GM21619 (cell line): Measurements from ENCODE around the gene FAM76A.
"Not testable (repeated sequence)": the region's sequence is repeated elsewhere in the genome, so short reads cannot be mapped to it uniquely, and the experiment has no call there.

Experiments used
- ATAC-seq: cut with Tn5 transposase; IDR thresholded peaks from one replicate; pipeline ENCODE4 v1.9.1; 2021; ENCODE audit not compliant: unreplicated experiment

FAM76A gene

DNA sequence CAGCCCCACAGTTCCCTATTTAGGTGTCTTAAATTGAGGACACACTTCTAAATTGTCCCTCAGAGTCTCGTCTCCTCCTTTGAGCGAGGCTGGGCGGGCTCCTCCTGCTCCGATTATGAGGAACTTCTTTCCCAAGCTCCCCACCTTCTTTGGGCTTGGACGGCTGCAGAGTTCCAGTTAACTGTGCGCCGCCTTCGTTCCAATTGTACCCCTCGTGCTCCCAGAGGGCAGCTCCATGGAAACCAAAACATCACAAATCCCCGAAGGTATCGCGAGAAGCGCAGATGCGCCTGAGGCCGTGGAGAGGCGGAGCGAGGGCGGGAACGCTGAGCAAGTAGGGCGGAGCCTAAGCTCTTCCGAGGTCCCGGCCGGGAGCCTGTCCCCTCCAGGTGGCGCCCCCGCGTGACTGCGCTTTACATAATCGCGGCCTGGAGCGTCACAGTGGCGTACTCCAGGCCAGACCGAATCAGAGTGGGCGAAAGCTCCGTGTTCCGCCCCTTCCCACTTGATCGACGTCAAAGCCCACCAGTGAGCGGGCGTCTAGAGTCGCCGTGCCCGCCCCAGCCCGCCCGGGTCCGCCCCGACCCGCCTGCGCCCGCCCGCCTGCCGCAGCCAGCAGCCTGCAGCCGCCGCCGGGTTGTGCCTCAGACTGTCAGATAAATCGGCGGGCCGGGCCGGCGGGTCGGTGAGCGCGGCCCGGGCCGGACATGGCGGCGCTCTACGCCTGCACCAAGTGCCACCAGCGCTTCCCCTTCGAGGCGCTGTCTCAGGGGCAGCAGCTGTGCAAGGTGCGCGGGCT is at the start of gene FAM76A:
TSS of gene FAM76A (plus strand) at position 588 of the 799 bp plus-strand sequence. CDS start at position 708, 120 bp downstream.
- ATAC-seq: peak; percentile 96

DNA sequence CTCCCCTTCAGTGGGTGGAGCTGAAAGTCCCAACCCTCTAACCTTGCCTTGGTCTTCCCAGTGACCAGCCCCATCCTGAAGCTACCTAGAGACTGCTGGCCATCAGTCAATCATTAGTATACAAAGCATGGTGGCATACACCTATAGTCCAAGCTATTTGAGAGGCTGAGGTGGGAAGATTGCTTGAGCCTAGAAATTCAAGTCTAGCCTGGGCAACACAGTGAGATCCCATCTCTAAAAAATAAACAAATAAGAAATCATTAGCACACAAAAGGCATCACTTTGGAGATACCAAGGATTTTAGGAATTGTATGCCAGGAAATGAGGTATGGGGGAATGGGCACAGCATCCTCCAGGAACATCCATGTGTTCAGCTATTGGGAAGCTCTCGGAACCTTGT is 49.4 kb upstream of the FAM76A start:
- no peak for ATAC-seq

DNA sequence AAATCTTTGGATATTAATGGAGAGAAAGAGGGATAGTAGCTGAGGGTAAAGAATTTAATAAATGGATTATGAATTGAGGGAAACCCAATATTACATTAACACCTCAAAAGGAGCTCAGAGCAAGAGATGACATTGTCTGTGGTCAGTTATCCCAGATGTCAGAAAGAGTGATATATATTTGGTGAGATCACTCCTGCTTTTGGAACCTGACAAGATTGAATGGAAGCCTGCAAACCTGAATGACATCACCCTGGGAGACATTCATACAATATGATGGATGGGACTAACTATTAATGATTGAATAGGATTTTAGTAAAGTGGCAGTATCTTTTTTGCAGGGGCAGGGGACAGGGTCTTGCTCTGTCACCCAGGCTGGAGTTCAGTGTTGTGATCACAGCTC is 47.0 kb upstream of the FAM76A start:
- ATAC-seq: no peak

DNA sequence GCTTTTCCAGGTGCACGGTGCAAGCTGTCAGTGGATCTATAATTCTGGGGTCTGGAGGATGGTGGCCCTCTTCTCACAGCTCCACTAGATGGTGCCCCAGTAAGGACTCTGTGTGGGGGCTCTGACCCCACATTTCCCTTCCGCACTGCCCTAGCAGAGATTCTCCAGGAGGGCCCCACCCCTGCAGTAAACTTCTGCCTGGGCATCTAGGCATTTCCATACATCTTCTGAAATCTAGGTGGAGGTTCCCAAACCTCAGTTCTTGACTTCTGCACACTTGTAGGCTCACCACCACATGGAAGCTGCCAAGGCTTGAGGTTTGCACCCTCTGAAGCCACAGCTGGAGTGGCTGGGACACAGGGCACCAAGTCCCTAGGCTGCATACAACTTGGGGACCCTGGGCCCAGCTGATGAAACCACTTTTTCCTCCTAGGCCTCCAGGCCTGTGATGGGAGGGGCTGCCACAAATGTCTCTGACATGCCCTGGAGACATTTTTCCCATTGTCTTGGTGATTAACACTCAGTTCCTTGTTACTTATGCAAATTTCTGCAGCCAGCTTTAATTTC is 45.5 kb upstream of the FAM76A start:
- not testable (repeated sequence) for ATAC-seq

DNA sequence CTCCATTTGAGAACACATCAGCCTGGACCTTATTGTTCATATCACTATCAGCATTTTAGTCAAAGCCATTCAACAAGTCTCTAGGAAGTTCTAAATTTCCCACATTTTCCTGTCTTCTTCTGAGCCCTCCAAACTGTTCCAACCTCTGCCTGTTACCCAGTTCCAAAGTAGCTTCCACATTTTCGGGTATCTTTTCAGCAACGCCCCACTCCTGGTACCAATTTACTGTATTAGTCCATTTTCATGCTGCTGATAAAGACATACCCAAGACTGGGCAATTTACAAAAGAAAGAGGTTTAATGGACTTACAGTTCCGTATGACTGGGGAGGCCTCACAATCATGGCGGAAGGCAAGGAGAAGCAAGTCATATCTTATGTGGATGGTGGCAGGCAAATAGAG is 44.2 kb upstream of the FAM76A start:
- ATAC-seq: not testable (repeated sequence)

DNA sequence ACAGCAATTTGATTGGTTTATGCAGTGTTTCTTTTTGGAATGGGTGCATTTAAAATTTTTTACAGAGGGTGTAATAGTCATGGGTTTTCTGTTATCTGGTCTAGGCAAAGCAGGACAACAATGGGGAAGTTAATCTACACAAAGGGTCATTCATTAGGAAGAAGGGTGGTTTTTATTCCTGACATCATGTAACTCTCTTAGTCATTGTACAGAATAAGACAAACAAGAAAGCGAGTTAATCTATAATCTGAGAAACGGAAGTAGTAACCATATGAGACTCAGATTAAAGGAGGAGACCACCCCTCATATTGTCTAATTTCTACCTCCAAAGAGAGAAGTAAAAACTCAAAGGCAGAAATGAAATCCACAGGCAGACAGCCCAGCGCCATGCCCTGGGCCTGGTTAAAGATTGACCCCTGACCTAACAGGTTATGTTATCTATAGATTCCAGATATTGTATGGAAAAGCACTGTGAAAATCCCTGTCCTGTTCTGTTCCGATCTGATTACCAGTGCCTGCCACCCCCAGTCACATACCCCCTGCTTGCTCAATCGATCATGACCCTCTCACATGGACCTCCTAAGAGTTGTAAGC is 43.3 kb upstream of the FAM76A start:
- ATAC-seq: no peak

DNA sequence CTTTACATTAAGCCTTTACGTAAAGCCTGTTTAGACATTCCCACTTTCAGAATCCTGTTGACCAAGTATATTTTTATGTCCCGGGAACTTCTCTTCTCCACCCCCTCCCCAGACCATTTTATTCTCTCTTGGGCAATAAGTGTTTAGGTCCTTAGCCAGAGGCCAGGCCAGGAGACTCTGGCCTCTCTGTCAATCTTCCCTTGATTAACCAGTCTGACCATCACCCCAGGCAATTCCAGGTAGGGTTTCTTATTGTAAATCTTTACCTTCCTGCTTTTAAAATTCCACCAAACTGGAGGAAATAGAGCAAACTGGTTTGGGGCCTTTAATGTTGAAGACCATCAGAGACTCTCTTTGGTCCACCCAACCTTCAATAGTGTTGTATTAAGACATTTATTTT is 41.6 kb upstream of the FAM76A start:
- ATAC-seq: no peak

DNA sequence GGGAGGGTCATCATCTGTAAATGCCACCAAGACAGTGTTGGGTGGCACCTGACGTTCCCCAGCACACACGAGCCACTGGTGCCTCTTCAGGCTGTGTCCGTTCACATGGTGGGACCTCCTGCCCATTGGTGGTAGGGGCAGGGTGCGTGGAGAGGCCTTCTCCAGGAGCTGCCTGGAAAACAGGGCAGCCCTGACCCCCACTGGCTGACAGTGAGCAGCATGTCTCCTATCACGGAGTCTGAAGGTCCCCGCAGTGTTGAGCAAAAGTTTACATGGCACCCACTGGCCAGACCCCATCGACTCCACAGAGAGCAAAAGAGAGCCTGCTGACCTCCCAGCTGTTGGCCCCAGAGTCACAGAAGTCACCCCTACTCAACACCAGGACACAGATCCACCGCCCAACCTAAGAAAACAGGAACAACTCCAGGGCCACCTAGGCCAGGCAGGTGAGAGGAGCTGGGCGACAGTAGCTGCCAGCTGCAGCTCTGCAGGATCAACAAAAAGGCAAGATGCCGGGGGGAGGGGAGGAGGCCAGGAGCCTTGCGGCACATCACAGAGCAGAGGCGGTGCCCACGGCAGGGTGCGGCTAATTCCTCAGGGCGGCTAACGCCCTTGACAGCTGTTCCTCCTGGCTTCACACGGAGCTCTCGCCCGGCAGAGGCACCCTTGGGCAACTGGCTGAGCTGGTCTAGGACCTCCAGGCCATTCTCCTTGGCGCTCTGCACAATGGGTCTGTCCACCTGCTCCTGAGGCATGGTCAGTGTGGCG is 39.4 kb upstream of the FAM76A start:
- no peak for ATAC-seq

DNA sequence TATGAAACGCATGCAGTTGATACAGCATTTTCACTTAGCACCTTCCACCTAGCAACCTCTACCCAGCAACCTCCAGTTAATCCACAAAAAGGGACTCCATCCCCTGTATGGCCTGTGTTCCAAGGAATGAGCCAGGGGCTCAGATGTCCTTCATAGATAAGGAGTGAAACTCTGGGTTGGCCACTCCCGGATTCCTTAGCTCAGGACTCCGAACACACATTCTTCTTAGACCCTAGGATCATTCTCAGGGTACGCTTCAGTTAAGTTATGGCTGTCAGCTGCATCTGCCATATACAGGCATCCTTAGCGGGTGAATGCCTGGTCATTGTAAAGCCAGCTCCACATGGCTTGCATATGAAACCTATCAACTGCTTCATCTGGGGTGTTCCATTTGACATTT is 37.9 kb upstream of the FAM76A start:
- ATAC-seq: no peak

DNA sequence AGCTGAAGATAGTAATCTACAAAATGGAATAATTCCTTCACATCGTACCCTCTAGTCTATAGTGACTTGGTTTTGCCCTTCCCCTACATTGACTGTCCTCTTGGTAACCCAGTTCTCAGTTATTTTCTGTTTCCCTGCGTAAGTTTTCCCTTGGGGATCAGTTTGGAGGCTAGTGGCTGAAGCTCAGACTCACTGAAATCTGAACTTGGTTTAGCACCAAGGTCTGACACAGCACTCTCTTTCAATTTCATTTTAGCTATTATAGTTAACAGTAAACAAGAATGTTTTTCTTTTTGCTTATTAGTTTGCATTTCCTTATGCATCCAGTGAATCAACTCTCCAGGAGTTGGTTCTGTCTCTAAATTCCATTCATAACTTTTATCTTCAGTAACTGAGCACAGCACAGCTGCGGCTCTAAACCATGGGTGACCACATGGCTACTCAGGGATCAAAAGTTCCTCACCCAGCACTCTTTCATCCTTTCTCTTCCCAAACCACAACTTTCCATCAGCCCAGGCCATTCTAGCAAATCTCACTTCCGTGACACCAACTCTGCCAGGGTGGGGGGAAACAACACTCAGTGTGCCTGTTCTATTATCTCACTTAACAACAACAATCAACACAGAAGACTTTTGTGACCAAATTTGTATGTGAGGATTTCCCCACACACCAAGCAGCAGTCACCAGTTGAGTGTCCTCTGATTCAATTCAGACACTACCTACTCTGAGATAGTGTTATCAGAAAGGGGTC is 36.2 kb upstream of the FAM76A start:
- peak; percentile 80 for ATAC-seq

DNA sequence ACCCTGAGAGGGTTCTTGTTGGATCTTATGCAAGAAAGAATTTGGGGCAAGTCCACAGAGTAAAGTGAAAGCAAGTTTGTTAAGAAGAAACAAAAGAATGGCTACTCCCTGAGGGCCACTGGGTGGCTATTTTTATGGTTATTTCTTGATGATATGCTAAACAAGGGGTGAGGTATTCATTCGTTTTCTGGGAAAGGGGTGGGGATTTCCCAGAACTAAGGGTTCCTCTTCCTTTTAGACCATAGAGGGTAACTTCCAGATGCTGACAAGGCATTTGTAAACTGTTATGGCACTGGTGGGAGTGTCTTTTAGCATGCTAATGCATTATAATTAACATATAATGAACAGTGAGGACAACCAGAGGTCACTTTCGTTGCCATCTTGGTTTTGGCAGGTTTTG is 35.6 kb upstream of the FAM76A start:
- no peak for ATAC-seq

DNA sequence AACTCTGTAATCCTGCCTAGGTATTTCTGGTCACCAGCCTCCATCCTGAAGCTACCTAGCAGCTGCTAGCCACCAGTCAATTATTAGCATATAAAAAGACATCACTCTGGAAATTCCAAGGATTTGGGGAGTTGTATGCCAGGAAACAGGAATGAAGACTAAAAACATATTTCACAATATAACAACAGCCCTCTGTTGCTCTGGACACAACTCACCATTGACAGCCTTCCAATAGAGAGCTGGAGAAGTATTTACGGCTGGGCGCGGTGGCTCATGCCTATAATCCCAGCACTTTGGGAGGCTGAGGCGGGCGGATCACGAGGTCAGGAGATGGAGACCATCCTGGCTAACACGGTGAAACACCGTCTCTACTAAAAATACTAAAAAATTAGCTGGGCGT is 28.9 kb upstream of the FAM76A start:
- not testable (repeated sequence) for ATAC-seq

DNA sequence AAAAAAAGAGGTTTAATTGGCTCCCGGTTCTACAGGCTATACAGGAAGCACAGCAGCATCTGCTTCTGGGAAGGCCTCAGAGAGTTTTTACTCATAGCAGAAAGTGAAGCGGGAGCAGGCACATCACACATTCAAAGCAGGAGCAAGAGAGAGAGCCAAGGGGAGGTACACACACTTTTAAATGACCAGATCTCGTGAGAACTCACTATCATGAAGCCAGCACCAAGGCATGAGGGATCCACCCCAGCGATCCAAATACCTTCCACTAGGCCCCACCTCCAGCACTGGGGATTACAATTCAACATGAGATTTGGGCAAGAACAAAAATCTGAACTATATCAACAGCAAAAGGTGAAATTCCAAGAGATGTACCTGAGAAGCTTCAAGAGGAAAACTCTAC is 20.8 kb upstream of the FAM76A start:
- no peak for ATAC-seq

DNA sequence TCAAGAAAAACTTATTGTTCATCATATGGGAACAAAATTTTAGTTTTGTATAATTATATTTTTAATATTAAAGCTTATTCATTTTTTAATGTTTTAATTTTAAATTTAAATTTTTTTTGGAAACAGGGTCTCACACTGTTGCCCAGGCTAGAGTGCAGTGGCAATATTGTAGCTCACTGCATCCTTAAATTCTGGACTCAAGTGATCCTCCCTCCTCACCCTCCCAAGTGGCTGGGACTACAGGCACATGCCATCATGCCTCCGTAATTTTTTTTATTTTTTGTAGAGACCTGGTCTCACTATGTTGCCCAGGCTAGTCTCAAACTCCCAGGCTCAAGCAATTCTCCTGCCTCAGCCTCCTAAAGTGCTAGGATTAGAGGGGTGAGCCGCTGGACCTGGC is 20.2 kb upstream of the FAM76A start:
- ATAC-seq: no peak

DNA sequence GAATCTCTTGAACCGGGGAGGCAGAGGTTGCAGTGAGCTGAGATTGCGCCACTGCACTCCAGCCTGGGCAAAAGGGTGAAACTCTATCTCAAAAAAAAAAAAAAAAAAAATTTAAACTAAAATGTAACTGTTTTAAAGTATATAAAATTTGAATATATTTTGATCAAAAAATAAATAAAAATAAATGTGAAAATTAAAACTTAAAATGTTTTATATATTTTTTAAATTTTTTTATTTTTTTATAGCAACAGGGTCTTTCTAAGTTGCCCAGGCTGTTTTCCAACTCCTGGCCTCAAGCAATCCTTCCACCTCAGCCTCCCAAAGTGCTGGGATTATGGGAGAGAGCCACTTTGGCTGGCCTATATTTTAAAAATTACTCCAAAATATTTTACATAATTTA is 15.2 kb upstream of the FAM76A start:
- ATAC-seq: no peak

DNA sequence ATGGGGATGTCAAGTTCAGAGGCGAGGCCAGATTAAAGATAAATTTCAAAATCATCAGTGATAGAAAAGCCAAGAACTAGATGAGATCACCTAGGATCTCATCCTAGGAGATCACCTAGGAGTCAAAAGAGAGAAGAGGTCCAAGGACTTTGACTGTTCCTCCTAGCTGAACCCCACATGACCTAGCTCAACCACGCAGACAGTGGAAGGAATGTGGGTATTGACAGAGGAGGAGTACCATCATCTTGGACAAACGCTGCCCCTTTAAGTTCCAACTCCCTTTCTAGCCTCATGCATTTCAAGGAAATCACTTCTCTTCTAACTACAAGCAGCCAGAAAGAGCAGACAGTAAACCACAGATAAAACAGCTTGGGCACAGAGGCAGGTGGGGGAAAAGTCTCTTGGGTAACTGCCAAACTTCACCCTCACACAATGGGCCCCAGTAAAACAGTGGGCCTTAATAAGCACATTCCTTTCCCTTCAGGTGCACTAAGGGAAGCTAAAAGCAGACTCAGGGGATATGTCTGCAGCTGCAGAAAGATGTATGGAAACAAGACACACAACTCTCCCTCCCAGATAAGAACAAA is 12.5 kb upstream of the FAM76A start:
- ATAC-seq: no peak

DNA sequence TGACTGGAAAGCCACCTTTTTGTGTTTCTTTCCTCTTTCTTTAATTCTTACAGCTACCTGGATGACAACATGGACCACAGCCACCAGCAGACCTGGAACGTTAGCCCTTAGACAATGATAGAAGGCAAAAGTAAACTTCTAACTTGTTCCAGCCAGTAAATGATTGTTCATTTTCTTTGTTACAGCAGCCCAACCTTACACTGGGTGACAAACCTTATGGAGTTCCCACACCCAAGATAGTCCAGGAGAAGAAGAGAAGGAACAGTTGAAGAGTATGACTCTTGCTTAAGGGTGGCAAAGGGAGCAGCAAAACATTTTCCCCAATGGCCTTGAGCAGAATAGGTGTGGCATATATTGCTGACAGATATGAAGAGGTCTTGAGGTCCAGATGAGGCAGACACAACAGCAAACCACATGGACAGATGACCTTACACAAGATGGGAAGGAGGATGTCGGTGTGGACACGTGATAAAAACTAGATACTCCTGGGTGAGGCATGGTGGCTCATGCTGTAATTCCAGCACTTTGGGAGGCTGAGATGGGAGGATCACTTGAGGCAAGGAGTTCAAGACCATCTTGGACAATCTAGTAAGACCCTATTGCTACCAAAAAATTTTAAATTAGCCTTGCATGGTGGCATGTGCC is 11.8 kb upstream of the FAM76A start:
- no peak for ATAC-seq

DNA sequence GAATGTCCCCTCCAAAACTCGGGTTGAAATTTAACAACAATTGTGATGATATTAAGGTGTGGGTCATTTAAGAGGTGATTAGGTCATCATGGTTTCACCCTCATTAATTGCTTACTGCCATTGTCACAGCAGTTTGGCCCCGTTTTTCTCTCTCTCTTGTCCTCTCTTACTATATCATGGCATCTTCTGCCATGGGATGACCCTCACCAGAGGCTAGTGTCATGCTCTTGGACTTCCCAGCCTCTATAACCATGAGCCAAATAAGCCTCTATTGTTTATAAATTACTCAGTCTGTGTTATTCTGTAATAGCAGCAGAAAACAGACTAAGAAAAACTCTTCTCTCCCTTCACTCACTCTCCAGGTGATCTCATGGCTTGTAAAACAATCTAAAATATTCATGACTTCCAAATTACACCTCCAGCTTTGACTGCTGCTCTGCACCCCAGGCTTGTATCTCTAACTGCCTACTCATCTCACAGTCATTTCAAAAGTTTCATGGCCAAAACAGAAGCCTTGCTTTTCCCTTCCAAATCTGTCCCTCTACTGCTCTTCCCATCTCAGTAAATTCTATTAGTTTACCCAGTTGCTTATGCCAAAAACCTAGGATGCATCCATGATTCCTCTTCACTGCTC is 9.4 kb upstream of the FAM76A start:
- ATAC-seq: no peak
